ENCODE results near the gene TDO2.

The TDO2 gene

GRCh38 chr4:155906554-155907247, 3.2 kb downstream of the TDO2 start:
- Histone ChIP-seq H3K9ac (ENCODE audit: low read depth, low read length) (no peak overlapping the region), H3K36me3 (ENCODE audit: insufficient read depth, low read length) (no peaks in the 10 kb centered on the region), H3K4me3 (ENCODE audit: low read depth in 1 of 2, low read length in 2 of 2) (no peak overlapping the region), H2AFZ (ENCODE audit: low read depth, low read length) (no peak overlapping the region), H3K27me3 (ENCODE audit: insufficient read depth, low read length, poor library complexity) (no peaks in the 10 kb centered on the region), H3K4me2 (ENCODE audit: insufficient read depth, low read length) (no peak overlapping the region), H3K79me2 (ENCODE audit: insufficient read depth, low read length) (no peaks in the 10 kb centered on the region), H4K20me1 (ENCODE audit: insufficient read depth, low read length) (no peaks in the 10 kb centered on the region), H3K27ac (ENCODE audit: low read length) (no peak overlapping the region), H3K9me3 (ENCODE audit: insufficient read depth, low read length, severe bottlenecking) (no peaks in the 10 kb centered on the region), H3K4me1 (ENCODE audit: insufficient read depth, low read length) (no peaks in the 10 kb centered on the region)
- ATAC-seq (ENCODE audit: insufficient read depth, low read depth) (no peak), DNase-seq (no peak)
- no peak for TF ChIP-seq EZH2 (IDR thresholded peaks at IDR 0.05; ENCODE audit: borderline replicate concordance, low read depth, low read length, severe bottlenecking)
- no peak for TF ChIP-seq CTCF (IDR thresholded peaks at IDR 0.05; ENCODE audit: borderline replicate concordance, extremely low read depth, low read length, poor library complexity, severe bottlenecking)

DNA sequence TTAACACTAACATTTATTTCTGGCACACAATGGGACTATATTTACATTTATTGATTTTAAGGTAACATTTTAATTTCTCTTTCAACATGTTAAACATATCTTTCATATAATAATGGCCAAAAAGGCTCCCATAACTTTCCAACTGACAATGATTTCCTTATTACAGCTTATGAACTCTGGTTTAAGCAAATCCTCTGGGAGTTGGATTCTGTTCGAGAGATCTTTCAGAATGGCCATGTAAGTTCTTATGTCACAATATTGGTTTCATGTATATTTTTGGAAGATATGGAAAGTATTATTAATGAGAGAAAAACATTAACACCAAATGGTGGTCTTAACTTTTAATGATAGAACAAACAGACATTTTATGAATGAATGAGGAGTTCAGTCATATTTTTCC, 4.1 kb downstream of the TDO2 start:
- no peak overlapping the region for H3K4me3 ChIP-seq (ENCODE audit: low read depth in 1 of 2, low read length in 2 of 2)
- no peaks in the 10 kb centered on the region for H3K4me1 ChIP-seq (ENCODE audit: insufficient read depth, low read length)
- no peaks in the 10 kb centered on the region for H4K20me1 ChIP-seq (ENCODE audit: insufficient read depth, low read length)
- no peak overlapping the region for H3K4me2 ChIP-seq (ENCODE audit: insufficient read depth, low read length)
- H3K9ac ChIP-seq (ENCODE audit: low read depth, low read length) = no peak overlapping the region
- TF ChIP-seq EZH2 (IDR thresholded peaks at IDR 0.05; ENCODE audit: borderline replicate concordance, low read depth, low read length, severe bottlenecking) (no peak), CTCF (IDR thresholded peaks at IDR 0.05; ENCODE audit: borderline replicate concordance, extremely low read depth, low read length, poor library complexity, severe bottlenecking) (no peak)
- no peaks in the 10 kb centered on the region for H3K27me3 ChIP-seq (ENCODE audit: insufficient read depth, low read length, poor library complexity)
- no peak overlapping the region for H2AFZ ChIP-seq (ENCODE audit: low read depth, low read length)
- no peaks in the 10 kb centered on the region for H3K36me3 ChIP-seq (ENCODE audit: insufficient read depth, low read length)
- H3K79me2 ChIP-seq (ENCODE audit: insufficient read depth, low read length) = no peaks in the 10 kb centered on the region
- no peak for DNase-seq
- H3K9me3 ChIP-seq (ENCODE audit: insufficient read depth, low read length, severe bottlenecking) = no peaks in the 10 kb centered on the region
- no peak for ATAC-seq (ENCODE audit: insufficient read depth, low read depth)
- H3K27ac ChIP-seq (ENCODE audit: low read length) = no peak overlapping the region

DNA sequence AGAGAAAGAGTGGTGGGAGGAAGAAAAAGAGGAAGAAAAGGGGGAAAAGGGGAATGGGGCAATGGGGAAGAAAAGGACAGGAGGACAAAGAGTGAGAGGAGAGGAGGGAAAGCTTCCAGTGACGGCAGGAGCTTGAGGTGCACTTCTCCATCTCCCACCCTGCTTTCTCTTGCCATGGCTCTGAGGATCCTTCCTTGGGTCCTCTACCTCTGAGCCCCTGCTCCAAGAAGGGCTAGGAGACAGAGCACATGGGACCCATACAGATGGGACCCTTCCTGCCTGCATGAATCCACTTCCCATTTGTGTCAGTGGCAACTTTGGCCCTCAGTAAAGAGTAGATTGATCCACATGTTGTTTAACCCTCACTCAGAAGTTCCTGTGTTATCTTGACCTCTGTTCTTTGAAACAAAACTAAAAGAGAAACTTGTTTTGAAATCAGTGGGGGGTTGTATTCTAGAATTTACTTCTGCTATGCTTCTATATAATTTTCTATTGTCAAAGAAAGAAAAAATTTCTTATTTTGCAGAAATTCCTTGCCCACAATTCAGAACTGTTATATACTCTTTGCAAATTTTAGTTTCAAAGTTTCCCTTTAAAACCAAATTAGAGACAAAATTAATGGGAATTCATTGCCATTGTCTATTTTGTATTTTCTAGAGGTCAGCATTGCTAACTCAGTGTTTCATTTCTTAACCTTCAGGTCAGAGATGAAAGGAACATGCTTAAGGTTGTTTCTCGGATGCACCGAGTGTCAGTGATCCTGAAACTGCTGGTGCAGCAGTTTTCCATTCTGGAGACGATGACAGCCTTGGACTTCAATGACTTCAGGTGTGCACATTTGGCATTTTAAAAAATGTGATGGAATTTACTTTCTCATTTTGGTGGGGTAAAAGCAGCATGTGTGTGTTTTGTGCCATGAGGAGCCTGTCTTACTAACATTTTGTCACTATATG, 5.0 kb downstream of the TDO2 start:
- Histone ChIP-seq H3K9me3 (ENCODE audit: insufficient read depth, low read length, severe bottlenecking) (no peaks in the 10 kb centered on the region), H3K4me1 (ENCODE audit: insufficient read depth, low read length) (no peaks in the 10 kb centered on the region), H3K27me3 (ENCODE audit: insufficient read depth, low read length, poor library complexity) (no peaks in the 10 kb centered on the region), H4K20me1 (ENCODE audit: insufficient read depth, low read length) (no peaks in the 10 kb centered on the region), H3K9ac (ENCODE audit: low read depth, low read length) (no peak overlapping the region), H3K79me2 (ENCODE audit: insufficient read depth, low read length) (no peaks in the 10 kb centered on the region), H3K4me3 (ENCODE audit: low read depth in 1 of 2, low read length in 2 of 2) (no peak overlapping the region), H3K4me2 (ENCODE audit: insufficient read depth, low read length) (no peak overlapping the region), H3K36me3 (ENCODE audit: insufficient read depth, low read length) (no peaks in the 10 kb centered on the region), H2AFZ (ENCODE audit: low read depth, low read length) (no peak overlapping the region), H3K27ac (ENCODE audit: low read length) (no peak overlapping the region)
- TF ChIP-seq CTCF (IDR thresholded peaks at IDR 0.05; ENCODE audit: borderline replicate concordance, extremely low read depth, low read length, poor library complexity, severe bottlenecking) = no peak
- TF ChIP-seq EZH2 (IDR thresholded peaks at IDR 0.05; ENCODE audit: borderline replicate concordance, low read depth, low read length, severe bottlenecking) = no peak
- ATAC-seq (ENCODE audit: insufficient read depth, low read depth) (no peak), DNase-seq (no peak)
